Astrocyte of the spinal cord (primary cell): ENCODE results near the gene KCNK7.
A peak's percentile ranks its signal among the peaks of the same experiment; 100 is the strongest.

Experiments
- DNase-seq: peaks from one replicate; pipeline ENCODE4 v3.0.0; 2011; ENCODE audit warnings: low read depth, low spot score
- H3K4me3 ChIP-seq: 2 replicates; pipeline ENCODE4 v1.5.1; 2011; ENCODE audit warnings: low read depth, mild to moderate bottlenecking, low read length, moderate library complexity
- CTCF ChIP-seq: IDR thresholded peaks from 2 replicates; pipeline ENCODE4 v1.5.1; 2012; ENCODE audit warnings: low read depth, mild to moderate bottlenecking, low read length, inconsistent platforms
- in situ Hi-C: cut with HindIII; loops from 2 replicates; pipeline ENCODE4 v1.10.0; 2017; ENCODE audit warnings: low sequenced_read_pairs

The KCNK7 gene

GRCh38 chr11:65554057-65554818 lies 41.4 kb downstream of the KCNK7 start:
- no peak for TF ChIP-seq CTCF
- no peak for DNase-seq
- no peak overlapping the region for H3K4me3 ChIP-seq
- in situ Hi-C loops, result no loop called here

- H3K4me3 ChIP-seq, result no peak overlapping the region
- in situ Hi-C loops, result no loop called here
- DNase-seq, result no peak
- no peak for TF ChIP-seq CTCF
Measured at GRCh38 chr11:65553301-65554001, 42.1 kb downstream of the KCNK7 start.

DNA sequence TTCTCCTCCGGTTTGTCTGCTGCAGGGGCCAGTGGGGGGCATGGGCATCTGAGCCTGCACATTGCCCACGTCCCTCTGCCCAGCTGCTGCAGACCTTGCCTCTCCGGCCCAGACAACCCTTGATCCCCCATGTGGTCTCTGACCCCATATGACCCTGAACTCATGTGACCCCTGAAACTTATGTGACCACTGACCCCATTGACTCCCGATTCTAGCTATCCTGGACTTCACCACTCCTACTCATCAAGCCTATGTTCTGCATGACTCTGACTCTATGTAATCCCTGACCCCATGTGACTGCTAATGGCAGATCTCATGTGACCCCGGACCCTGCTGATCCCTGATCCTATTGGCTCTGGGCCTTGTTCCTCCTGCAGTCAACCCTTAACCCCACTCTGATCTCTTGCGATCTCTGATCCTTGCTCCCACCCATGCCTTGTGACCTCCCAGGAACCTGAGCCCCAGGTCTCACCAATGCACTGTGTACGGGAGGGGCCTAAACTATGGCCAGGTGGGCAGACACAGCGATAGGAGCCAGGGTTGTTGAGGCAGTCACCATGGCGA lies 43.1 kb downstream of the KCNK7 start:
- no peak for DNase-seq
- TF ChIP-seq CTCF, result no peak
- in situ Hi-C loops, result no loop called here
- no peak overlapping the region for H3K4me3 ChIP-seq

- in situ Hi-C loops, result no loop called here
- DNase-seq, result no peak
Measured at GRCh38 chr11:65551572-65552387, 43.8 kb downstream of the KCNK7 start.

DNA sequence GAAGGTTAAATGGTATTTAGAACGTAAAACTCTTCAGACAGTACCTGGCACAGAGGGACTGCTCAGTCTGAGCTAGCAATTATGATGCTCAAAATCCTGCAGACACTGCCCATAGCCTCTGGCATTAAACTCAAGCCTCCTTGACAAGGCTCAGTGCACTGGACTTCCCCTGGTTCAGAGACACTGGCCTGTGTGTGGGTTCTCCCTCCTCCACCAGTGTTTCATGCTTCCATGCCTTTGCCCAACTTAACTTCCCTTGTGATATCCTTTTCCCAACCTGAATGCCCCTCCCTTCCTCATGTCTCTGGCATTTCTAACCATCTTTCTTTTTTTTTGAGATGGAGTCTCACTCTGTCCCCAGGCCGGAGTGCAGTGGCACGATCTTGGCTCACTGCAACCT lies 46.5 kb downstream of the KCNK7 start:
- no peak for TF ChIP-seq CTCF
- no peak overlapping the region for H3K4me3 ChIP-seq
- in situ Hi-C loops, result no loop called here
- DNase-seq, result no peak

More at GRCh38 chr11:65551572-65552387, 43.8 kb downstream of the KCNK7 start:
- no peak overlapping the region for H3K4me3 ChIP-seq
- peak; percentile 45 for TF ChIP-seq CTCF

GRCh38 chr11:65548395-65548794 lies 47.2 kb downstream of the KCNK7 start:
- DNase-seq, result no peak
- TF ChIP-seq CTCF, result no peak
- in situ Hi-C loops, result no loop called here
- no peak overlapping the region for H3K4me3 ChIP-seq
